RWPE2 (cell line): Measurements from ENCODE around the gene CLDN22.
A peak's percentile ranks its signal among the peaks of the same experiment; 100 is the strongest.

Source experiments
- ATAC-seq: fragments of 200-7000 bp; cut with Tn5 transposase; 3 replicates; pipeline ENCODE4 v1.9.1; 2021; ENCODE audit warnings: low read depth
- DNase-seq: peaks from one replicate; pipeline ENCODE4 v3.0.0-alpha.2; 2020; ENCODE audit warnings: low spot score
- H3K27ac ChIP-seq: fragments of 450-650 bp; 2 replicates; pipeline ENCODE4 v1.5.1; 2017; ENCODE audit warnings: mild to moderate bottlenecking; ENCODE audit not compliant: poor library complexity, severe bottlenecking
- H3K27me3 ChIP-seq: fragments of 250-450 bp; sonication (Bioruptor Pico); 2 replicates; pipeline ENCODE4 v1.5.1; 2021; ENCODE audit warnings: mild to moderate bottlenecking, moderate library complexity; ENCODE audit not compliant: insufficient read depth, poor library complexity, severe bottlenecking
- H3K36me3 ChIP-seq: fragments of 250-450 bp; sonication (Bioruptor Pico); 2 replicates; pipeline ENCODE4 v1.5.1; 2020; ENCODE audit warnings: low read depth, mild to moderate bottlenecking, moderate library complexity
- H3K4me1 ChIP-seq: fragments of 250-450 bp; sonication (Bioruptor Pico); 2 replicates; pipeline ENCODE4 v1.5.1; 2021; ENCODE audit warnings: mild to moderate bottlenecking, moderate library complexity; ENCODE audit not compliant: insufficient read depth, poor library complexity, severe bottlenecking
- H3K4me3 ChIP-seq: fragments of 250-450 bp; sonication (Bioruptor Pico); 2 replicates; pipeline ENCODE4 v1.5.1; 2021; ENCODE audit warnings: mild to moderate bottlenecking, moderate library complexity; ENCODE audit not compliant: severe bottlenecking
- H3K9me3 ChIP-seq: fragments of 250-450 bp; sonication (Bioruptor Pico); 2 replicates; pipeline ENCODE4 v1.5.1; 2021; ENCODE audit warnings: mild to moderate bottlenecking, moderate library complexity; ENCODE audit not compliant: severe bottlenecking
- TF ChIP-seq, protein P1 (sequence below): fragments of 450-650 bp; IDR thresholded peaks from one replicate; pipeline ENCODE4 v1.5.1; 2017; ENCODE audit warnings: mild to moderate bottlenecking, moderate library complexity; ENCODE audit not compliant: poor library complexity, severe bottlenecking

Gene CLDN22

GRCh38 chr4:183356931-183357675 lies 37.0 kb upstream of the CLDN22 start:
- Histone ChIP-seq H3K27me3 (no peaks in the 10 kb centered on the region), H3K4me1 (peaks cover 36% of the 10 kb centered on the region), H3K4me3 (no peak overlapping the region), H3K27ac (no peak overlapping the region), H3K9me3 (no peaks in the 10 kb centered on the region), H3K36me3 (no peaks in the 10 kb centered on the region)
- ATAC-seq (peak; percentile 94), DNase-seq (peak; percentile 82)
- TF ChIP-seq, protein P1, sequence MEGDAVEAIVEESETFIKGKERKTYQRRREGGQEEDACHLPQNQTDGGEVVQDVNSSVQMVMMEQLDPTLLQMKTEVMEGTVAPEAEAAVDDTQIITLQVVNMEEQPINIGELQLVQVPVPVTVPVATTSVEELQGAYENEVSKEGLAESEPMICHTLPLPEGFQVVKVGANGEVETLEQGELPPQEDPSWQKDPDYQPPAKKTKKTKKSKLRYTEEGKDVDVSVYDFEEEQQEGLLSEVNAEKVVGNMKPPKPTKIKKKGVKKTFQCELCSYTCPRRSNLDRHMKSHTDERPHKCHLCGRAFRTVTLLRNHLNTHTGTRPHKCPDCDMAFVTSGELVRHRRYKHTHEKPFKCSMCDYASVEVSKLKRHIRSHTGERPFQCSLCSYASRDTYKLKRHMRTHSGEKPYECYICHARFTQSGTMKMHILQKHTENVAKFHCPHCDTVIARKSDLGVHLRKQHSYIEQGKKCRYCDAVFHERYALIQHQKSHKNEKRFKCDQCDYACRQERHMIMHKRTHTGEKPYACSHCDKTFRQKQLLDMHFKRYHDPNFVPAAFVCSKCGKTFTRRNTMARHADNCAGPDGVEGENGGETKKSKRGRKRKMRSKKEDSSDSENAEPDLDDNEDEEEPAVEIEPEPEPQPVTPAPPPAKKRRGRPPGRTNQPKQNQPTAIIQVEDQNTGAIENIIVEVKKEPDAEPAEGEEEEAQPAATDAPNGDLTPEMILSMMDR = no peak

- no peaks in the 10 kb centered on the region for H3K36me3 ChIP-seq
- peaks cover 36% of the 10 kb centered on the region for H3K4me1 ChIP-seq
- H3K27ac ChIP-seq = peak overlapping the region; percentile 17
- no peak for DNase-seq
- TF ChIP-seq, protein P1 = no peak
- no peak overlapping the region for H3K4me3 ChIP-seq
- no peaks in the 10 kb centered on the region for H3K9me3 ChIP-seq
- no peak for ATAC-seq
- no peaks in the 10 kb centered on the region for H3K27me3 ChIP-seq
These were observed 36.2 kb upstream of the CLDN22 start for GRCh38 chr4:183356173-183356830.

GRCh38 chr4:183355405-183355804 lies 35.3 kb upstream of the CLDN22 start:
- ATAC-seq = peak; percentile 52
- no peaks in the 10 kb centered on the region for H3K27me3 ChIP-seq
- peaks cover 36% of the 10 kb centered on the region for H3K4me1 ChIP-seq
- peak overlapping the region; percentile 17 for H3K27ac ChIP-seq
- H3K36me3 ChIP-seq = no peaks in the 10 kb centered on the region
- H3K4me3 ChIP-seq = no peak overlapping the region
- no peak for DNase-seq
- TF ChIP-seq, protein P1 = no peak
- H3K9me3 ChIP-seq = no peaks in the 10 kb centered on the region

GRCh38 chr4:183354219-183354618 lies 34.1 kb upstream of the CLDN22 start:
- Histone ChIP-seq H3K9me3 (no peaks in the 10 kb centered on the region), H3K4me1 (peaks cover 45% of the 10 kb centered on the region), H3K4me3 (no peak overlapping the region), H3K27ac (no peak overlapping the region), H3K27me3 (no peaks in the 10 kb centered on the region), H3K36me3 (no peaks in the 10 kb centered on the region)
- DNase-seq (no peak), ATAC-seq (no peak)
- TF ChIP-seq, protein P1 = no peak

DNA sequence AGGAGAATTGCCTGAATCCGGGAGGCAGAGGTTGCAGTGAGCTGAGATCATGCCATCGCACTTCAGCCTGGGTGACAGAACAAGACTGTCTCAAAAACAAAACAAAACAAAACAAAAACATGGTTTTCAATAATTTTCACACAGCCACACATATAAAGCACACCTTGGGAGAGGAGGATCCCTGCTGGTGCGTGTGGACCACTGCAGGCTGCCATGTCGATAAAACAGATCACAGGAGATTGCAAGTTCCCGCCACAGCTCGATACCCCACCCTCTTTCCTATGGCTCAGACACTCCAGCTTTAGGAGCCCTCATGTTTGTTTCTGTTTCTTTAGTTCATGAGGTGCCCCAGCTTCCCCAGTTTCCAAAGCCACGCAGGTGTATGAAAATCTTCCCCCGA lies 33.5 kb upstream of the CLDN22 start:
- H3K27me3 ChIP-seq = no peaks in the 10 kb centered on the region
- H3K36me3 ChIP-seq = no peaks in the 10 kb centered on the region
- H3K9me3 ChIP-seq = no peaks in the 10 kb centered on the region
- H3K4me1 ChIP-seq = peaks cover 52% of the 10 kb centered on the region
- no peak overlapping the region for H3K27ac ChIP-seq
- DNase-seq (no peak), ATAC-seq (no peak)
- TF ChIP-seq, protein P1 = no peak
- H3K4me3 ChIP-seq = no peak overlapping the region
